Tibial nerve (tissue), 4 donors: ENCODE results near the gene PIGR. TPM values are rescaled to one million over a fixed set of nuclear protein-coding genes. Genes with fewer than 3 reads are reported as not detected.

ENCODE experiments used
- DNase-seq, 2 donors: peaks; one replicate each; pipeline ENCODE4 v3.0.0-alpha.2; 2019; ENCODE audit warnings: low spot score in 2 of 2
- H3K27ac ChIP-seq, 4 donors: fragments of 200-600 bp; sonication (generic) in 3 of 4; one replicate each; pipeline ENCODE4 v1.5.1; 2017 to 2019; ENCODE audit warnings: mild to moderate bottlenecking in 1 of 4
- H3K27me3 ChIP-seq, 2 donors: fragments of 200-600 bp; sonication (generic) in 1 of 2; one replicate each; pipeline versions ENCODE4 v1.5.1 to v1.6.0; 2017 to 2019
- H3K36me3 ChIP-seq, 3 donors: fragments of 200-600 bp; sonication (generic); one replicate each; pipeline ENCODE4 v1.5.1; 2018 to 2019
- H3K4me1 ChIP-seq, 4 donors: fragments of 200-600 bp; sonication (generic) in 3 of 4; one replicate each; pipeline ENCODE4 v1.5.1; 2017 to 2019
- H3K4me3 ChIP-seq, 4 donors: fragments of 200-600 bp; sonication (generic) in 3 of 4; one replicate each; pipeline ENCODE4 v1.5.1; 2017 to 2019; ENCODE audit warnings: mild to moderate bottlenecking in 1 of 4, moderate library complexity in 1 of 4
- H3K9me3 ChIP-seq, 4 donors: fragments of 200-600 bp; sonication (generic) in 3 of 4; one replicate each; pipeline ENCODE4 v1.5.1; 2017 to 2019
- EP300 ChIP-seq, 2 donors: sonication (generic); formaldehyde crosslinking; IDR thresholded peaks; one replicate each; pipeline ENCODE4 v1.6.1; 2017; ENCODE audit warnings: antibody characterized with exemption in 2 of 2, mild to moderate bottlenecking in 1 of 2
- POLR2A ChIP-seq, 2 donors: fragments of 450-650 bp; IDR thresholded peaks; one replicate each; pipeline ENCODE4 v1.6.1; 2017; ENCODE audit warnings: antibody characterized with exemption in 2 of 2, mild to moderate bottlenecking in 2 of 2, moderate library complexity in 2 of 2
- WGBS, 2 donors: methylation state at CpG; one replicate each; pipeline ENCODE4 v1.1.5; 2018; 5-methylcytosine and 5-hydroxymethylcytosine counted together
- total RNA-seq, 4 donors: library from RNA; depleted of rRNA; stranded (reverse); fragments of >200 nt; gene quantifications; one replicate each; pipeline ENCODE4 v1.1.0, GENCODE V29; 2016
- TF ChIP-seq, protein P1 (sequence below), 5 experiments: fragments of 200-600 bp in 3 of 5; fragments of 450-650 bp in 2 of 5; sonication (generic) in 3 of 5; IDR thresholded peaks; one replicate each; pipeline ENCODE4 v1.5.1; 2016 to 2019; ENCODE audit warnings: antibody characterized with exemption in 5 of 5, mild to moderate bottlenecking in 3 of 5, moderate library complexity in 2 of 5

Gene PIGR
- total RNA-seq, 4 donors from 2014 or later: 0.22 TPM; not detected in 3

DNA sequence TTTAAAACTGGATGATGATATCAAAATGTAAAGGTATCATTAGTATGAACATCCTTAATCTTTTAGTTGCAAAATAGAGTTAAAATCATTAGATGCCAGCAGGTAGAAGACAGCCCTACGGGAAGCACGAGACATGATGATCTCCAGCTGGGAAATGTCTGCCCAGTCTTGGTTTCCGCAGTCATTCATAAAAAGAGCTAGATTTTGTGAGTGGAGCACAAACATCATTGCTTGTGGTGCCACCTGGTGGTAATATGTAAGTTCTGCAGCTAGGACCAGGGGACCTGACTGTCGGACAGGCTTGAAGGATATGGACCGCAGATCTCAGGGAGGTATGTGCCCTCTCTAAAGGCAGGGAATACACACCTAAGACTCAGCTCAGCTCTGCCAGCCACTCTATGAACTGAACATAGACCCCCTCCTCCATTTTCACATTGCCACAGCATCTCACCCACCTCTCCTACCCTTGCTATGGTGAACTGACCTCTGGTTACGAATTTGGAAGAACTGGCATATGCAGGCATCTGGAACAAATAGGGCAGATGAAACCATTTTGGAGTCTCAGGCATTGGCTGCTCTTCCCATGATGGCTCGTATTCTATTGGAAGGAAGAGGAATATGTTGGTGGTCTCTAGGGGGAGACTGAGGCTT, 33.7 kb downstream of the PIGR start:
- Histone ChIP-seq H3K27ac (no peak overlapping the region), H3K9me3 (no peaks in the 10 kb centered on the region), H3K27me3 (peaks cover 0 to 29% of the 10 kb centered on the region in 2 donors), H3K4me3 (no peak overlapping the region), H3K4me1 (peaks cover 0 to 20% (median 15%) of the 10 kb centered on the region in 4 donors), H3K36me3 (no peaks in the 10 kb centered on the region)
- peak; percentile 60 to 80 for DNase-seq
- 23 to 24% methylated on average over 7 of the region's 7 CpGs for WGBS, 2 donors
- TF ChIP-seq EP300 (IDR thresholded peaks at IDR 0.05) (no peak), POLR2A (IDR thresholded peaks at IDR 0.05) (no peak)
- TF ChIP-seq, protein P1, sequence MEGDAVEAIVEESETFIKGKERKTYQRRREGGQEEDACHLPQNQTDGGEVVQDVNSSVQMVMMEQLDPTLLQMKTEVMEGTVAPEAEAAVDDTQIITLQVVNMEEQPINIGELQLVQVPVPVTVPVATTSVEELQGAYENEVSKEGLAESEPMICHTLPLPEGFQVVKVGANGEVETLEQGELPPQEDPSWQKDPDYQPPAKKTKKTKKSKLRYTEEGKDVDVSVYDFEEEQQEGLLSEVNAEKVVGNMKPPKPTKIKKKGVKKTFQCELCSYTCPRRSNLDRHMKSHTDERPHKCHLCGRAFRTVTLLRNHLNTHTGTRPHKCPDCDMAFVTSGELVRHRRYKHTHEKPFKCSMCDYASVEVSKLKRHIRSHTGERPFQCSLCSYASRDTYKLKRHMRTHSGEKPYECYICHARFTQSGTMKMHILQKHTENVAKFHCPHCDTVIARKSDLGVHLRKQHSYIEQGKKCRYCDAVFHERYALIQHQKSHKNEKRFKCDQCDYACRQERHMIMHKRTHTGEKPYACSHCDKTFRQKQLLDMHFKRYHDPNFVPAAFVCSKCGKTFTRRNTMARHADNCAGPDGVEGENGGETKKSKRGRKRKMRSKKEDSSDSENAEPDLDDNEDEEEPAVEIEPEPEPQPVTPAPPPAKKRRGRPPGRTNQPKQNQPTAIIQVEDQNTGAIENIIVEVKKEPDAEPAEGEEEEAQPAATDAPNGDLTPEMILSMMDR (IDR thresholded peaks at IDR 0.05): peak; percentile 75 to 87 (median 78)

DNA sequence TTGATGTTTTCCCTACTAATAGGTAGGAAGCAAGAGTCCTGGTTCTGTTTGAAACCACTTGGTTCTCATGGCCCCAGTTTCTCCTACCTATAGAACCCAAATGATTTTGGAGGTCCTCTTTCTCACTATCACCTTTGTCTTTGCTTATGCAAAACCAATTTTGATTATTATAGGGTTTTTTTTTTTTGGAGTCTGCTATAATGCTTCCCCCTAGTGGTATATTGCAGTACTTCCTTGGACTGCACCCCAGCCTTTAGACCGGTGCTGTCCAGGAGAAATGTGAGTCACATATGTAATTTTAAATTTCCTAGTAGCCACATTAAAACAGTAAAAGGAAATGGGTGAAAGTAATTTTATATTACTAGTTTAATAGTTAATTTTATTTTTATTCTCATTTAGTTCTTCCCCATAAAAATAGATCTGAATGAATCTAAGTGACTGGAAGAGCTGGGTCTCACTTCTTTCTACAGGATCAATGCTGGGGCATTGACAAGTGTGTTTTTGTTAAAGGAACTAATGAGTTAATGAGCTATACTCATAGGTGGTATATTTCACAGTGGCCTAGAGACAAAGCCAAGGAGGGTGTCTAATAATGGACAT, 35.1 kb downstream of the PIGR start:
- Histone ChIP-seq H3K27ac (no peak overlapping the region), H3K27me3 (peaks cover 0 to 34% of the 10 kb centered on the region in 2 donors), H3K9me3 (no peaks in the 10 kb centered on the region), H3K4me1 (peaks cover 0 to 20% (median 15%) of the 10 kb centered on the region in 4 donors), H3K4me3 (no peak overlapping the region), H3K36me3 (no peaks in the 10 kb centered on the region)
- peak in 1 of 2 donors; percentile 73 for DNase-seq
- TF ChIP-seq EP300 (IDR thresholded peaks at IDR 0.05) (no peak), POLR2A (IDR thresholded peaks at IDR 0.05) (no peak)
- TF ChIP-seq, protein P1 (IDR thresholded peaks at IDR 0.05): peak; percentile 44 to 79 (median 78)
- 0% methylated on average over 1 of the region's 1 CpG for WGBS, 2 donors

DNA sequence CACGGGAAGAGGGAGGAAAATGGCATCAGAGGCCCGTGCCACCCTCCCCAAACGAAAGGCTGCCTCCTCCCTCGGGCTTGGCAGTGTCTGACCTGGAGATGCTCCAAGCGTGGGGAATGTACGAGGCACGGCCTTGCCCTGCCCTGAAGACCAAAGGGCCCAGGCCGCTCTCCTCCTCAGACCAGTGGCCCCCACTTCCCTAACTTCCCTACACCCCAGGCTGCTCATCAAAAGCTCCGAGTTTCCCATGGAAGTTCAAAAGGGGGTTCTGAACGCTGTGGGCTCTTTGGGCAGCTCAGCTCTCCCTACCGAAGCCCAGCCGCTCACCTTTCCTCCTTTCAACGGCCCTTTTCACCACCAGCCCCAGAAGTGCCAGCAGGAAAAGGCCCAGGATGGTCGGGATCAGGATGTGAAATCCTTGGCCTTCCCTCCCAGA, 36.4 kb downstream of the PIGR start:
- Histone ChIP-seq H3K4me3 (peak overlapping the region; percentile 20 to 57 (median 30)), H3K4me1 (peaks cover 0 to 20% (median 15%) of the 10 kb centered on the region in 4 donors), H3K36me3 (no peaks in the 10 kb centered on the region), H3K27me3 (peaks cover 0 to 34% of the 10 kb centered on the region in 2 donors), H3K27ac (peak overlapping the region in 1 of 4 donors; percentile 39), H3K9me3 (no peaks in the 10 kb centered on the region)
- TF ChIP-seq, protein P1 (IDR thresholded peaks at IDR 0.05): no peak
- no peak for DNase-seq
- WGBS, 2 donors: 24 to 25% methylated on average over 10 to 14 of the region's 14 CpGs

DNA sequence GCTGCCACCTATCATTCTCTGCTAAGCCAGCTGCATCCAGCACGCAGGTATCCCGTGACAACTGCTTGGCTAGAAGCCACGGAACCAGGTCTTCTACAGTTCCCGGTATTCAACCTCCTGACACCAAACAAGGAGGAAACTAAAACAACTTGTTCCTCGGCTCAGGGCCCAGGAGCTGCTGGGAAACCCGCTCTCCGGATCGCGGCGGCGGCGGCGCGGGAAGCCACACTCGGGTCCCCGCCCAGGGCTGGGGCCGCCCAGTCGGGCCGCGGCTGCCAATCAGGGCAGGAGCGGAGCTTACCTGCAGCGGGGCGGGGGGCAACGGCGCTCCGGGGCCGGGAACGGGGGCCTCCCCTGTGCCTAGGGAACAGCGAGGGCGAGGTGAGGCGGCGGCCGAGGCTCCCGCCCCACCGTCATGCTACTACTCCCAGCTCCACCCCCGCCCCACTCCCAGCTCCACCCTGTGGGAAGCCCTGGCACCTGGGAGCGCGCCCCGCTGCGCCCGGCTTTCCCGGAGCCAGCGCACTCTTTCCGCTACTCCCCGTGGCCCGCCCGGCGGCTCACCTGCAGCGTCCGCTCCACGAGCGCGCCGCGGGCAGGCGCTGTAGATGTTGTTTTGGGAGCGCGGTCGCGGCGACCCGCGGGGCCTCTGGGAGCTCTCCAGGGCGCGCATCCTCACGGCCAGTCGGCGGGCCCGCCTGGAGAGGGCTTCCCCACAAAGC, 36.9 kb downstream of the PIGR start:
- peak overlapping the region in 1 of 4 donors; percentile 39 for H3K27ac ChIP-seq
- peak; percentile 27 to 44 for DNase-seq
- no peaks in the 10 kb centered on the region for H3K9me3 ChIP-seq

More for the DNA sequence above, 36.9 kb downstream of the PIGR start:
- Histone ChIP-seq H3K4me1 (peaks cover 0 to 20% (median 15%) of the 10 kb centered on the region in 4 donors), H3K4me3 (peak overlapping the region; percentile 20 to 57 (median 30)), H3K27me3 (peaks cover 0 to 34% of the 10 kb centered on the region in 2 donors), H3K36me3 (no peaks in the 10 kb centered on the region)
- TF ChIP-seq POLR2A (IDR thresholded peaks at IDR 0.05): no peak
- TF ChIP-seq, protein P1 (IDR thresholded peaks at IDR 0.05): no peak
- no peak for TF ChIP-seq EP300 (IDR thresholded peaks at IDR 0.05)
- 2 to 5% methylated on average over 26 to 42 of the region's 69 CpGs for WGBS, 2 donors
